Osteocyte (in vitro differentiated cells): ENCODE data around the gene FTL. TPM values are rescaled to one million over a fixed set of nuclear protein-coding genes. Genes with fewer than 3 reads are reported as not detected.
"Not testable (repeated sequence)": the region's sequence is repeated elsewhere in the genome, so short reads cannot be mapped to it uniquely, and the experiment has no call there.

Source experiments
- DNase-seq: peaks from one replicate; pipeline ENCODE4 v3.0.0; 2021; ENCODE audit warnings: mixed read lengths; ENCODE audit not compliant: unreplicated experiment; ENCODE audit errors: extremely low spot score
- H3K27ac Mint-ChIP-seq: one replicate; pipeline ENCODE4 v1.8.0; 2021; ENCODE audit warnings: mild to moderate bottlenecking, mixed read lengths; ENCODE audit not compliant: unreplicated experiment
- H3K27me3 Mint-ChIP-seq: one replicate; pipeline ENCODE4 v1.8.0; 2021; ENCODE audit warnings: mixed read lengths; ENCODE audit not compliant: unreplicated experiment
- H3K36me3 Mint-ChIP-seq: one replicate; pipeline ENCODE4 v1.8.0; 2021; ENCODE audit warnings: mixed read lengths; ENCODE audit not compliant: unreplicated experiment
- H3K4me1 Mint-ChIP-seq: one replicate; pipeline ENCODE4 v1.8.0; 2021; ENCODE audit warnings: mixed read lengths; ENCODE audit not compliant: unreplicated experiment
- H3K4me3 Mint-ChIP-seq: one replicate; pipeline ENCODE4 v1.8.0; 2021; ENCODE audit warnings: mild to moderate bottlenecking, moderate library complexity, mixed read lengths; ENCODE audit not compliant: unreplicated experiment
- H3K9me3 Mint-ChIP-seq: one replicate; pipeline ENCODE4 v1.8.0; 2021; ENCODE audit warnings: mixed read lengths; ENCODE audit not compliant: unreplicated experiment
- CTCF ChIP-seq: fragments of 200-600 bp; sonication (generic); IDR thresholded peaks from 2 replicates; pipeline ENCODE4 v1.5.0; 2021; ENCODE audit warnings: antibody characterized with exemption, mild to moderate bottlenecking, moderate library complexity
- total RNA-seq: library from RNA; stranded (reverse); gene quantifications from 2 replicates; pipeline ENCODE4 v1.2.1, GENCODE V29; 2021

Gene FTL
- total RNA-seq, 1 donor from 2014 or later, result 2,792 TPM

GRCh38 chr19:48920949-48921348, 44.2 kb upstream of the FTL start:
- Mint-ChIP-seq H3K9me3 (no peaks in the 10 kb centered on the region), H3K27ac (no peak overlapping the region), H3K4me3 (no peak overlapping the region), H3K4me1 (peaks cover 2% of the 10 kb centered on the region), H3K27me3 (no peaks in the 10 kb centered on the region), H3K36me3 (peaks cover 22% of the 10 kb centered on the region)
- TF ChIP-seq CTCF, result no peak
- no peak for DNase-seq

GRCh38 chr19:48921721-48922500, 43.2 kb upstream of the FTL start:
- H3K27ac Mint-ChIP-seq, result no peak overlapping the region
- H3K27me3 Mint-ChIP-seq, result no peaks in the 10 kb centered on the region
- no peak for DNase-seq
- TF ChIP-seq CTCF, result no peak
- H3K36me3 Mint-ChIP-seq, result peaks cover 20% of the 10 kb centered on the region
- H3K9me3 Mint-ChIP-seq, result no peaks in the 10 kb centered on the region
- H3K4me1 Mint-ChIP-seq, result peaks cover 6% of the 10 kb centered on the region
- H3K4me3 Mint-ChIP-seq, result no peak overlapping the region

GRCh38 chr19:48922548-48923490, 42.3 kb upstream of the FTL start:
- Mint-ChIP-seq H3K4me3 (no peak overlapping the region), H3K36me3 (peaks cover 18% of the 10 kb centered on the region), H3K27ac (peak overlapping the region; percentile 16), H3K4me1 (peaks cover 8% of the 10 kb centered on the region), H3K9me3 (no peaks in the 10 kb centered on the region), H3K27me3 (no peaks in the 10 kb centered on the region)
- TF ChIP-seq CTCF, result no peak
- DNase-seq, result no peak

GRCh38 chr19:48925240-48925843, 39.8 kb upstream of the FTL start:
- Mint-ChIP-seq H3K27me3 (no peaks in the 10 kb centered on the region), H3K27ac (no peak overlapping the region), H3K36me3 (peaks cover 9% of the 10 kb centered on the region), H3K4me3 (no peak overlapping the region), H3K4me1 (peaks cover 8% of the 10 kb centered on the region), H3K9me3 (no peaks in the 10 kb centered on the region)
- DNase-seq, result no peak
- no peak for TF ChIP-seq CTCF

- not testable (repeated sequence) for DNase-seq, H3K27ac Mint-ChIP-seq, H3K27me3 Mint-ChIP-seq, H3K36me3 Mint-ChIP-seq, H3K4me1 Mint-ChIP-seq, H3K4me3 Mint-ChIP-seq, H3K9me3 Mint-ChIP-seq
Observed at GRCh38 chr19:48925890-48926289, 39.2 kb upstream of the FTL start.
